H1 (cell line): Measurements from ENCODE around the gene ATP6V1B1. TPM values are rescaled to one million over a fixed set of nuclear protein-coding genes. Genes with fewer than 3 reads are reported as not detected.

Experiments
- CTCF ChIA-PET: fragments of 300-600 bp; sonication (Branson Sonifier 250); formaldehyde crosslinking; loops from one replicate; lab custom pipeline; 2021; ENCODE audit not compliant: partially characterized antibody; lab: Charles Lee
- POLR2A ChIA-PET: fragments of 300-600 bp; sonication (Branson Sonifier 250); formaldehyde crosslinking; loops from one replicate; lab custom pipeline; 2021; ENCODE audit warnings: inconsistent platforms; ENCODE audit not compliant: partially characterized antibody; lab: Charles Lee
- DNase-seq, 2 experiments: peaks; one replicate each; pipeline versions ENCODE4 v3.0.0 to v3.0.0-alpha.2; 2010 to 2022; ENCODE audit warnings: low spot score in 2 of 2, low read depth in 1 of 2, mixed read lengths in 1 of 2
- FAIRE-seq: peaks from 2 replicates; lab custom pipeline; 2011; peaks lifted over from hg19 to GRCh38; lab: Jason Lieb, UNC
- H2AFZ ChIP-seq: 2 replicates; pipeline ENCODE4 v1.8.1; 2012; ENCODE audit warnings: low read length, inconsistent platforms
- H2AK5ac ChIP-seq: 2 replicates; pipeline ENCODE4 v1.6.1; 2013; ENCODE audit warnings: low read depth, low read length
- H2BK120ac ChIP-seq: replicated peaks from 2 replicates; pipeline ENCODE3; 2013; ENCODE audit warnings: low read depth, low read length, inconsistent platforms
- H2BK12ac ChIP-seq: 2 replicates; pipeline ENCODE4 v1.6.1; 2013; ENCODE audit warnings: low read depth, low read length
- H2BK15ac ChIP-seq: 2 replicates; pipeline ENCODE4 v1.6.1; 2013; ENCODE audit warnings: low read length
- H2BK20ac ChIP-seq: 2 replicates; pipeline ENCODE4 v1.6.1; 2013; ENCODE audit warnings: low read length
- H2BK5ac ChIP-seq: 2 replicates; pipeline ENCODE4 v1.6.1; 2013; ENCODE audit warnings: low read depth, low read length
- H3K14ac ChIP-seq: 2 replicates; pipeline ENCODE4 v1.6.1; 2013; ENCODE audit warnings: inconsistent platforms; ENCODE audit not compliant: insufficient read length
- H3K18ac ChIP-seq: 2 replicates; pipeline ENCODE4 v1.6.1; 2013; ENCODE audit warnings: low read length; ENCODE audit errors: extremely low read depth
- H3K23ac ChIP-seq: 2 replicates; pipeline ENCODE4 v1.6.1; 2013; ENCODE audit warnings: inconsistent platforms; ENCODE audit not compliant: insufficient read length
- H3K23me2 ChIP-seq: 2 replicates; pipeline ENCODE4 v1.6.1; 2013; ENCODE audit warnings: low read depth, low read length
- H3K27ac ChIP-seq: 2 replicates; pipeline ENCODE4 v1.6.1; 2011; ENCODE audit warnings: low read depth, low read length, inconsistent platforms
- H3K27me3 ChIP-seq, 4 experiments: replicated peaks in 1 of 4; 1 replicate in 1 of 4; 2 replicates in 3 of 4; pipeline versions ENCODE4 v1.6.1 to v1.8.1; 2011 to 2013; ENCODE audit warnings: low read length in 3 of 4, mild to moderate bottlenecking in 3 of 4, inconsistent platforms in 2 of 4, mixed read lengths in 2 of 4, moderate library complexity in 1 of 4; ENCODE audit not compliant: control insufficient read depth in 3 of 4, insufficient read depth in 3 of 4; ENCODE audit errors: extremely low read depth in 1 of 4
- H3K36me3 ChIP-seq, 4 experiments: 2 replicates each; pipeline versions ENCODE4 v1.6.1 to v1.8.1; 2011 to 2013; ENCODE audit warnings: mild to moderate bottlenecking in 4 of 4, low read length in 3 of 4, moderate library complexity in 2 of 4, control low read depth in 1 of 4, inconsistent platforms in 1 of 4; ENCODE audit not compliant: insufficient read depth in 4 of 4, control insufficient read depth in 2 of 4
- H3K4ac ChIP-seq: replicated peaks from 2 replicates; pipeline ENCODE3; 2013; ENCODE audit warnings: low read length, low read depth, mixed read lengths, inconsistent platforms; ENCODE audit not compliant: insufficient read length
- H3K4me1 ChIP-seq, 4 experiments: replicated peaks in 1 of 4; 1 replicate in 1 of 4; 2 replicates in 3 of 4; pipeline versions ENCODE4 v1.6.1 to v1.8.1; 2011 to 2013; ENCODE audit warnings: low read length in 3 of 4, inconsistent platforms in 2 of 4, mixed read lengths in 1 of 4; ENCODE audit not compliant: insufficient read depth in 4 of 4, control insufficient read depth in 3 of 4
- H3K4me2 ChIP-seq, 2 experiments: 2 replicates each; pipeline versions ENCODE4 v1.6.1 to v1.8.1; 2011 to 2013; ENCODE audit warnings: low read depth in 2 of 2, low read length in 2 of 2, control low read depth in 1 of 2, inconsistent platforms in 1 of 2, mild to moderate bottlenecking in 1 of 2; ENCODE audit not compliant: insufficient read depth in 1 of 2
- H3K4me3 ChIP-seq, 4 experiments: fragments of 200-600, 300-600 bp in 1 of 4; sonication (generic), shearing (Covaris generic), sonication (Bioruptor Twin) in 1 of 4; 2 replicates each; pipeline versions ENCODE4 v1.5.1 to v1.8.1; 2011 to 2016; ENCODE audit warnings: low read length in 4 of 4, low read depth in 3 of 4, control low read depth in 2 of 4, inconsistent platforms in 2 of 4, mild to moderate bottlenecking in 2 of 4, mixed read lengths in 1 of 4, moderate library complexity in 1 of 4; ENCODE audit not compliant: insufficient read depth in 2 of 4; ENCODE audit errors: extremely low read depth in 1 of 4
- H3K56ac ChIP-seq: replicated peaks from 2 replicates; pipeline ENCODE3; 2013; ENCODE audit warnings: low read depth, mild to moderate bottlenecking, mixed read lengths, low read length, inconsistent platforms; ENCODE audit not compliant: insufficient read length
- H3K79me1 ChIP-seq: 2 replicates; pipeline ENCODE4 v1.6.1; 2013; ENCODE audit warnings: low read depth, low read length, control low read depth
- H3K79me2 ChIP-seq, 2 experiments: 2 replicates each; pipeline versions ENCODE4 v1.6.1 to v1.8.1; 2012 to 2013; ENCODE audit warnings: low read length in 2 of 2, mild to moderate bottlenecking in 2 of 2, inconsistent platforms in 1 of 2; ENCODE audit not compliant: insufficient read depth in 2 of 2, control insufficient read depth in 1 of 2
- H3K9ac ChIP-seq, 4 experiments: replicated peaks in 1 of 4; 1 replicate in 1 of 4; 2 replicates in 3 of 4; pipeline versions ENCODE4 v1.6.1 to v1.8.1; 2011 to 2013; ENCODE audit warnings: low read depth in 3 of 4, low read length in 3 of 4, control low read depth in 2 of 4, mild to moderate bottlenecking in 2 of 4, moderate library complexity in 2 of 4, inconsistent platforms in 1 of 4; ENCODE audit errors: extremely low read depth in 1 of 4
- H3K9me3 ChIP-seq, 2 experiments: 2 replicates each; pipeline versions ENCODE4 v1.6.1 to v1.8.1; 2012 to 2013; ENCODE audit warnings: mild to moderate bottlenecking in 2 of 2, moderate library complexity in 2 of 2, control low read depth in 1 of 2, inconsistent platforms in 1 of 2, low read depth in 1 of 2, low read length in 1 of 2, mixed read lengths in 1 of 2; ENCODE audit not compliant: insufficient read depth in 2 of 2
- H4K20me1 ChIP-seq, 2 experiments: replicated peaks in 1 of 2; 2 replicates each; pipeline versions ENCODE3 to v1.8.1; 2011 to 2013; ENCODE audit warnings: inconsistent platforms in 2 of 2, low read length in 2 of 2, mild to moderate bottlenecking in 1 of 2; ENCODE audit not compliant: insufficient read depth in 2 of 2, control insufficient read depth in 1 of 2
- H4K5ac ChIP-seq: 2 replicates; pipeline ENCODE4 v1.6.1; 2013; ENCODE audit warnings: low read length, low read depth, mixed read lengths, inconsistent platforms; ENCODE audit not compliant: insufficient read length
- H4K8ac ChIP-seq: 2 replicates; pipeline ENCODE4 v1.8.0; 2013; ENCODE audit warnings: mild to moderate bottlenecking, moderate library complexity, low read length, inconsistent platforms; ENCODE audit not compliant: insufficient read depth; ENCODE audit errors: extremely low read depth
- H4K91ac ChIP-seq: replicated peaks from 2 replicates; pipeline ENCODE3; 2013; ENCODE audit warnings: low read length, mixed read lengths, inconsistent platforms; ENCODE audit not compliant: insufficient read length
- CBX5 ChIP-seq: fragments of 300-800, 300-1000 bp; sonication (generic); IDR thresholded peaks from 2 replicates; pipeline ENCODE4 v1.7.1; 2016; ENCODE audit warnings: antibody characterized with exemption, low read length, low read depth
- CBX8 ChIP-seq: fragments of 300-800, 300-1000 bp; sonication (generic); IDR thresholded peaks from 2 replicates; pipeline ENCODE4 v1.7.1; 2016; ENCODE audit warnings: low read depth, low read length, borderline replicate concordance
- CREB1 ChIP-seq: IDR thresholded peaks from 2 replicates; pipeline ENCODE4 v1.6.1; 2012; ENCODE audit warnings: inconsistent platforms
- EGR1 ChIP-seq: IDR thresholded peaks from 2 replicates; pipeline ENCODE4 v1.6.1; 2011; ENCODE audit warnings: low read depth, low read length, borderline replicate concordance
- FOSL1 ChIP-seq: IDR thresholded peaks from 2 replicates; pipeline ENCODE4 v1.6.1; 2011; ENCODE audit warnings: mild to moderate bottlenecking, low read depth, low read length, moderate library complexity; ENCODE audit not compliant: insufficient read depth
- GABPA ChIP-seq: IDR thresholded peaks from 2 replicates; pipeline ENCODE4 v1.6.1; 2011; ENCODE audit warnings: mild to moderate bottlenecking, low read length, moderate library complexity, borderline replicate concordance; ENCODE audit not compliant: insufficient read depth
- GTF2F1 ChIP-seq: IDR thresholded peaks from 2 replicates; pipeline ENCODE4 v1.6.1; 2012; ENCODE audit warnings: low read depth, low read length, improper control_type of control experiment, borderline replicate concordance
- JUN ChIP-seq: IDR thresholded peaks from 2 replicates; pipeline ENCODE4 v1.6.1; 2011; ENCODE audit warnings: low read depth, mild to moderate bottlenecking, improper control_type of control experiment, low read length
- KDM1A ChIP-seq: fragments of 200-600, 300-600 bp; sonication (generic); IDR thresholded peaks from 2 replicates; pipeline ENCODE4 v1.7.1; 2016; ENCODE audit warnings: mild to moderate bottlenecking, low read length, borderline replicate concordance
- TEAD4 ChIP-seq: IDR thresholded peaks from 2 replicates; pipeline ENCODE4 v1.6.1; 2012; ENCODE audit warnings: low read depth, low read length, inconsistent platforms, mixed read lengths
- WGBS, 2 experiments: shearing (Covaris generic) in 1 of 2; methylation state at CpG; one replicate each; pipeline versions ENCODE4 v1.1.6 to v1.1.7; 2013 to 2015; ENCODE audit warnings: low lambda C conversion rate in 2 of 2, mixed read lengths in 2 of 2, inconsistent platforms in 1 of 2, low coverage in 1 of 2, missing lambda C conversion rate in 1 of 2; ENCODE audit not compliant: insufficient replicate concordance in 2 of 2, insufficient coverage in 1 of 2, insufficient read length in 1 of 2; ENCODE audit errors: extremely low coverage in 1 of 2, missing lambda C conversion rate in 1 of 2; 5-methylcytosine and 5-hydroxymethylcytosine counted together
- polyA plus RNA-seq, 7 experiments: library from polyadenylated mRNA; depleted of rRNA in 3 of 7; stranded (reverse) in 5 of 7; unstranded in 2 of 7; fragments of >200 nt in 5 of 7; fragments of 200-250 nt in 2 of 7; gene quantifications; 1 replicate in 5 of 7; 2 replicates in 1 of 7; 4 replicates in 1 of 7; pipeline versions ENCODE4 v1.2.1 to v1.2.3, GENCODE V29; 2011 to 2013; ENCODE audit warnings: missing spikeins in 2 of 7, mixed read lengths in 2 of 7
- total RNA-seq: library from RNA; stranded (reverse); fragmentation: NEBNext Ultra II Directional; extraction: Animal tissue kit (Norgen Biotek cat#: 25700); gene quantifications from 2 replicates; pipeline ENCODE4 v1.2.1, GENCODE V29; 2021
- TF ChIP-seq, protein P1 (sequence below): IDR thresholded peaks from 2 replicates; pipeline ENCODE4 v1.6.1; 2011; ENCODE audit warnings: low read length, improper control_type of control experiment

The ATP6V1B1 gene
- total and polyA plus RNA-seq, 2 of the 8 experiments (the other 6 are each of a cell fraction or from before 2014, with no cell fraction given), result not detected

DNA sequence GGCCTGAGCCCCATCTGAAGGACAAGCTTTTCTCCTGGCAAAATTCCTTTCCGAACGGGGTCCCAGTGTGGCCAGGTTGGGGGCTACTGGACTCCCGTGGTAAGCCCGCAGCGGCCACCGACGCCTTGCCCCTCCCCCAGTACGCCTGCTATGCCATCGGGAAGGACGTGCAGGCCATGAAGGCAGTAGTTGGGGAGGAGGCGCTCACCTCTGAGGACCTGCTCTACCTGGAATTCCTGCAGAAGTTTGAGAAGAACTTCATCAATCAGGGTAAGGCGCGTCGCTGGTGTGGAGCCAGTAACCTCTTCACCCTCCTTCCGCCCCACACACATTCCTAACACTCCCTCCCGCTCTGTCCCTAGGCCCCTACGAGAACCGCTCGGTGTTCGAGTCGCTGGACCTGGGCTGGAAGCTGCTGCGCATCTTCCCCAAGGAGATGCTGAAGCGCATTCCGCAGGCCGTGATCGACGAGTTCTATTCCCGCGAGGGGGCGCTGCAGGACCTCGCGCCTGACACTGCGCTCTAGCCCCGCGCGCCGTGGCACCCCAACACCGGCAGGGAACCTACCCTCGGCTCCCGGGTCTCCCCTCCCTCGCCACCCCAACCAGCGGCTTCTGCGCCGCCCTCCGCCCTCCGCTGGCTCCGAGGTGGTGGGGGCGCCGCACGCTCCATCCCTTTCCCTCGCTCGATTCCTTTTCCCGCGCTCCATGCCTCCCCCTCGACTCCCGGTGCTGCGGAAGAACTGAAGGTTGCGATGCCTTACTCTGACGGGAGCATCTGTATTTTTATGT, 29.1 kb downstream of the ATP6V1B1 start:
- H2BK12ac ChIP-seq, result no peak overlapping the region
- CTCF ChIA-PET, result interaction anchor here (0.8 to 8.6 kb wide), 27 partner anchors 9 to 123 kb away, joined by 3 to 99 read pairs (median 4); partner anchors contain the start of genes ANKRD53 and ATP6V1B1
- peak overlapping the region; percentile 15 to 73 for H3K4me2 ChIP-seq
- H2AFZ ChIP-seq, result peak overlapping the region; percentile 37; the same call in 1 of the 2 replicates
- no peak overlapping the region for H4K91ac ChIP-seq
- H2BK120ac ChIP-seq, result no peak overlapping the region
- no peak overlapping the region for H3K18ac ChIP-seq
- no peak for FAIRE-seq
- POLR2A ChIA-PET, result interaction anchor here (1.0 to 1.4 kb wide), 4 partner anchors 10 to 26 kb away, joined by 3 to 6 read pairs (median 4); no protein-coding TSS in a partner anchor
- H4K8ac ChIP-seq, result peak overlapping the region; percentile 72; the same call in 1 of the 2 replicates
- H2BK5ac ChIP-seq, result no peak overlapping the region
- 8% methylated on average over 44 of the region's 59 CpGs; no CpG with 5 or more reads in 1 of the 2 experiments for WGBS, 2 experiments
- no peak overlapping the region for H4K5ac ChIP-seq
- no peak overlapping the region for H3K56ac ChIP-seq
- no peaks in the 10 kb centered on the region for H3K4me1 ChIP-seq
- H3K23me2 ChIP-seq, result no peaks in the 10 kb centered on the region; the same call in 1 of the 2 replicates
- H3K27me3 ChIP-seq, result peaks cover 10 to 38% (median 28%) of the 10 kb centered on the region in 4 experiments
- no peaks in the 10 kb centered on the region for H3K9me3 ChIP-seq
- no peaks in the 10 kb centered on the region for H3K79me1 ChIP-seq
- no peak overlapping the region for H2BK20ac ChIP-seq
- H3K4ac ChIP-seq, result no peak overlapping the region
- H4K20me1 ChIP-seq, result no peaks in the 10 kb centered on the region
- H2AK5ac ChIP-seq, result no peak overlapping the region
- H3K36me3 ChIP-seq, result no peaks in the 10 kb centered on the region
- H3K79me2 ChIP-seq, result no peaks in the 10 kb centered on the region
- peak overlapping the region in 3 of 4 experiments; percentile 18 to 64 (median 27); a peak in 7 of 8 replicates for H3K4me3 ChIP-seq
- no peak overlapping the region for H2BK15ac ChIP-seq
- no peak overlapping the region for H3K14ac ChIP-seq
- H3K23ac ChIP-seq, result no peak overlapping the region
- H3K27ac ChIP-seq, result no peak overlapping the region
- H3K9ac ChIP-seq, result no peak overlapping the region
- peak in 1 of 2 experiments; percentile 92 for DNase-seq
- TF ChIP-seq TEAD4 (peak; percentile 90), FOSL1 (no peak), CBX5 (no peak), CBX8 (no peak), CREB1 (peak; percentile 69), JUN (no peak), EGR1 (no peak), GABPA (peak; percentile 50; the same call in 1 of the 2 replicates), KDM1A (peak; percentile 69; the same call in 1 of the 2 replicates), GTF2F1 (no peak)
- TF ChIP-seq, protein P1, sequence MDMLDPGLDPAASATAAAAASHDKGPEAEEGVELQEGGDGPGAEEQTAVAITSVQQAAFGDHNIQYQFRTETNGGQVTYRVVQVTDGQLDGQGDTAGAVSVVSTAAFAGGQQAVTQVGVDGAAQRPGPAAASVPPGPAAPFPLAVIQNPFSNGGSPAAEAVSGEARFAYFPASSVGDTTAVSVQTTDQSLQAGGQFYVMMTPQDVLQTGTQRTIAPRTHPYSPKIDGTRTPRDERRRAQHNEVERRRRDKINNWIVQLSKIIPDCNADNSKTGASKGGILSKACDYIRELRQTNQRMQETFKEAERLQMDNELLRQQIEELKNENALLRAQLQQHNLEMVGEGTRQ, result no peak
